K562 (cell line): Measurements from ENCODE around the gene CCN5. TPM values are rescaled to one million over a fixed set of nuclear protein-coding genes. Genes with fewer than 3 reads are reported as not detected.

Experiments
- ATAC-seq: fragments of 200-7000 bp; cut with Tn5 transposase; 3 replicates; pipeline ENCODE4 v1.9.1; 2020; ENCODE audit warnings: moderate library complexity
- BruUV-seq: library from RNA; stranded (reverse); fragments of 400-500 nt; replicated peaks from 2 replicates; lab custom pipeline; 2021; lab: Mats Ljungman, UMichigan
- CTCF ChIA-PET: fragments of 300-600 bp; formaldehyde crosslinking; extraction: SDS; loops from one replicate; lab custom pipeline; 2021; ENCODE audit warnings: low intra/inter-chr PET ratio; lab: Yijun Ruan, JAX
- POLR2A ChIA-PET: fragments of 300-600, 350-650 bp; sonication (Branson Sonifier 250); formaldehyde crosslinking; extraction: SDS; loops from one replicate; lab custom pipeline; 2021; ENCODE audit warnings: antibody characterized with exemption, inconsistent platforms; lab: Yijun Ruan, JAX
- DNase-seq, 4 experiments: peaks; one replicate each; pipeline versions ENCODE4 v3.0.0 to v3.0.0-alpha.2; 2011 to 2018; ENCODE audit warnings: low spot score in 3 of 4, mixed read lengths in 3 of 4; ENCODE audit errors: extremely low read depth in 1 of 4
- FAIRE-seq: peaks from 2 replicates; lab custom pipeline; 2011; peaks lifted over from hg19 to GRCh38; lab: Jason Lieb, UNC
- H2AFZ ChIP-seq: 2 replicates; pipeline ENCODE4 v1.6.0; 2011; ENCODE audit warnings: low read depth, low read length, control low read depth, inconsistent platforms
- H3K27ac ChIP-seq: fragments of 200-600 bp; 3 replicates; pipeline ENCODE4 v1.8.0; 2011; ENCODE audit warnings: low read depth, mild to moderate bottlenecking, control low read depth, inconsistent platforms, low read length, moderate library complexity, mixed read lengths; ENCODE audit errors: extremely low read depth
- H3K27me3 ChIP-seq, 2 experiments: fragments of 300-600 bp in 1 of 2; 2 replicates in 1 of 2; 3 replicates in 1 of 2; pipeline versions ENCODE4 v1.6.0 to v1.8.0; 2011; ENCODE audit warnings: inconsistent platforms in 2 of 2, low read length in 2 of 2, mild to moderate bottlenecking in 1 of 2, mixed read lengths in 1 of 2, moderate library complexity in 1 of 2; ENCODE audit not compliant: control insufficient read depth in 2 of 2, insufficient read depth in 2 of 2
- H3K36me3 ChIP-seq: fragments of 300-600 bp; 3 replicates; pipeline ENCODE4 v1.8.0; 2011; ENCODE audit warnings: mild to moderate bottlenecking, low read length, inconsistent platforms; ENCODE audit not compliant: control insufficient read depth, insufficient read depth
- H3K4me1 ChIP-seq, 2 experiments: fragments of 200-600 bp in 1 of 2; replicated peaks in 1 of 2; 2 replicates in 1 of 2; 3 replicates in 1 of 2; pipeline versions ENCODE4 v1.5.1 to v1.8.0; 2011; ENCODE audit warnings: inconsistent platforms in 2 of 2, low read length in 2 of 2, mild to moderate bottlenecking in 1 of 2, mixed read lengths in 1 of 2, moderate library complexity in 1 of 2; ENCODE audit not compliant: control insufficient read depth in 2 of 2, insufficient read depth in 2 of 2
- H3K4me2 ChIP-seq: 2 replicates; pipeline ENCODE4 v1.6.1; 2011; ENCODE audit warnings: low read length, control low read depth, inconsistent platforms, mixed read lengths; ENCODE audit not compliant: insufficient read depth
- H3K4me3 ChIP-seq: fragments of 200-600 bp; sonication (generic), shearing (Covaris generic); 2 replicates; pipeline ENCODE4 v1.5.1; 2016; ENCODE audit warnings: control low read depth, inconsistent platforms
- H3K79me2 ChIP-seq: fragments of 200-600 bp; 3 replicates; pipeline ENCODE4 v1.8.0; 2011; ENCODE audit warnings: low read length, inconsistent platforms; ENCODE audit not compliant: control insufficient read depth, insufficient read depth
- H3K9ac ChIP-seq, 2 experiments: 2 replicates each; pipeline versions ENCODE4 v1.6.0 to v1.6.1; 2011; ENCODE audit warnings: low read depth in 2 of 2, low read length in 2 of 2, control low read depth in 1 of 2, inconsistent platforms in 1 of 2, mild to moderate bottlenecking in 1 of 2, mixed read lengths in 1 of 2; ENCODE audit not compliant: insufficient read depth in 1 of 2
- H3K9me1 ChIP-seq: one replicate; pipeline ENCODE4 v1.6.0; 2011; ENCODE audit warnings: inconsistent platforms, mild to moderate bottlenecking, low read length, moderate library complexity; ENCODE audit not compliant: control insufficient read depth, insufficient read depth
- H3K9me3 ChIP-seq: replicated peaks from 2 replicates; pipeline ENCODE4 v1.5.1; 2011; ENCODE audit warnings: low read depth, low read length, inconsistent platforms; ENCODE audit not compliant: control insufficient read depth, insufficient read depth
- H4K20me1 ChIP-seq: replicated peaks from 2 replicates; pipeline ENCODE4 v1.6.1; 2011; ENCODE audit warnings: low read length, inconsistent platforms, mixed read lengths; ENCODE audit not compliant: control insufficient read depth, insufficient read depth
- BRCA1 ChIP-seq, 2 experiments: fragments of 450-650 bp in 1 of 2; sonication (generic) in 1 of 2; formaldehyde crosslinking in 1 of 2; IDR thresholded peaks; 2 replicates each; pipeline versions ENCODE4 v1.5.0 to v1.6.1; 2017 to 2020; ENCODE audit warnings: mild to moderate bottlenecking in 1 of 2, missing genetic modification reagents in 1 of 2
- CBX8 ChIP-seq: fragments of 200-600 bp; sonication (generic); IDR thresholded peaks from 2 replicates; pipeline ENCODE4 v1.6.1; 2012; ENCODE audit warnings: borderline replicate concordance, mixed run types, low read depth, mild to moderate bottlenecking, moderate library complexity, mixed read lengths, low read length, control low read depth, inconsistent platforms; ENCODE audit not compliant: poor library complexity, severe bottlenecking; ENCODE audit errors: extremely low read depth
- CREB3 ChIP-seq: fragments of 450-650 bp; conservative IDR thresholded peaks from 2 replicates; pipeline ENCODE4 v1.6.1; 2016; ENCODE audit warnings: missing genetic modification characterization, low read depth, mild to moderate bottlenecking, missing compliant biosample characterization, moderate library complexity
- E2F5 ChIP-seq: sonication (generic); formaldehyde crosslinking; IDR thresholded peaks from 2 replicates; pipeline ENCODE4 v1.8.0; 2022; ENCODE audit warnings: mild to moderate bottlenecking, missing genetic modification reagents
- HDAC8 ChIP-seq: fragments of 450-650 bp; IDR thresholded peaks from 2 replicates; pipeline ENCODE4 v1.6.1; 2016; ENCODE audit warnings: mild to moderate bottlenecking, missing genetic modification characterization, moderate library complexity, missing compliant biosample characterization
- KDM4B ChIP-seq, 2 experiments: fragments of 450-650 bp in 1 of 2; sonication (generic) in 1 of 2; IDR thresholded peaks; 2 replicates each; pipeline ENCODE4 v1.6.1; 2016 to 2017; ENCODE audit warnings: borderline replicate concordance in 2 of 2, antibody characterized with exemption in 1 of 2, low read depth in 1 of 2, mild to moderate bottlenecking in 1 of 2
- SAFB2 ChIP-seq: fragments of 200-400 bp; formaldehyde crosslinking; IDR thresholded peaks from 2 replicates; pipeline ENCODE4 v1.6.1; 2018; ENCODE audit warnings: borderline replicate concordance, low read length, low read depth, moderate library complexity; ENCODE audit not compliant: severe bottlenecking
- SNAPC5 ChIP-seq: fragments of 250-450 bp; sonication (Bioruptor Pico); IDR thresholded peaks from 2 replicates; pipeline ENCODE4 v1.8.0; 2021; ENCODE audit warnings: moderate library complexity, mild to moderate bottlenecking, inconsistent platforms
- TSC22D4 ChIP-seq: fragments of 450-650 bp; IDR thresholded peaks from 2 replicates; pipeline ENCODE4 v1.6.1; 2016; ENCODE audit warnings: missing genetic modification characterization, missing biosample characterization, control low read depth
- U2AF1 ChIP-seq: fragments of 200-400 bp; formaldehyde crosslinking; optimal IDR thresholded peaks from 2 replicates; pipeline ENCODE3; 2017; ENCODE audit warnings: mild to moderate bottlenecking, low read depth, low read length, moderate library complexity
- ZEB2 ChIP-seq: fragments of 450-650 bp; IDR thresholded peaks from 2 replicates; pipeline ENCODE4 v1.6.1; 2016
- ZNF197 ChIP-seq: fragments of 200-800 bp; sonication (Bioruptor generic); IDR thresholded peaks from 2 replicates; pipeline ENCODE4 v1.6.1; 2016; ENCODE audit warnings: low read depth, missing genetic modification characterization, missing compliant biosample characterization
- ZNF445 ChIP-seq: fragments of 250-450 bp; sonication (Bioruptor Pico); IDR thresholded peaks from 2 replicates; pipeline ENCODE4 v1.4.0; 2020; ENCODE audit warnings: low read depth, mild to moderate bottlenecking, moderate library complexity
- WGBS: fragments of 100-300 bp; shearing (Covaris generic); methylation state at CpG from one replicate; pipeline ENCODE4 v1.1.6; 2016; ENCODE audit warnings: low coverage, mixed read lengths; ENCODE audit not compliant: insufficient coverage; ENCODE audit errors: missing lambda C conversion rate; 5-methylcytosine and 5-hydroxymethylcytosine counted together
- in situ Hi-C: fragments of 300-500 bp; cut with MboI; formaldehyde crosslinking; loops from 4 replicates; pipeline ENCODE4 v1.15.0; 2018; ENCODE audit warnings: inconsistent platforms, mixed read lengths
- intact Hi-C: fragments of 100-400 bp; cut with micrococcal nuclease; formaldehyde crosslinking; loops from 2 replicates; pipeline ENCODE4 v1.14.2; 2022
- polyA plus RNA-seq, 8 experiments: library from polyadenylated mRNA; depleted of rRNA in 4 of 8; stranded (reverse) in 5 of 8; unstranded in 3 of 8; fragments of >200 nt; fragmentation: Nextera tagmentation in 2 of 8; fragmentation: Illumina TruSeq in 1 of 8; extraction: Ambion mirVana in 2 of 8; extraction: Trizol in 1 of 8; gene quantifications; 2 replicates each; pipeline versions ENCODE4 v1.2.1 to v1.2.3, GENCODE V29; 2011 to 2014; ENCODE audit warnings: inconsistent platforms in 1 of 8, missing spikeins in 1 of 8
- total RNA-seq, 7 experiments: library from RNA; depleted of rRNA in 6 of 7; stranded (reverse); fragments of >200 nt in 6 of 7; fragmentation: Illumina TruSeq in 2 of 7; extraction: Trizol in 2 of 7; gene quantifications; 2 replicates each; pipeline versions ENCODE4 v1.2.1 to v1.2.3, GENCODE V29; 2011 to 2021; ENCODE audit warnings: low replicate concordance in 1 of 7
- TF ChIP-seq, protein P1 (sequence below): fragments of 450-650 bp; IDR thresholded peaks from 2 replicates; pipeline ENCODE4 v1.6.1; 2018; ENCODE audit not compliant: partially characterized antibody
- TF ChIP-seq, protein P2 (sequence below): fragments of 450-650 bp; formaldehyde crosslinking; IDR thresholded peaks from 2 replicates; pipeline ENCODE4 v1.4.0; 2020; ENCODE audit warnings: mild to moderate bottlenecking, moderate library complexity

The CCN5 gene
- total and polyA plus RNA-seq, 9 of the 15 experiments (the other 6 are each of a cell fraction or from before 2014, with no cell fraction given): not detected

- Histone ChIP-seq H3K9ac (no peak overlapping the region), H3K36me3 (no peaks in the 10 kb centered on the region), H3K9me1 (no peaks in the 10 kb centered on the region), H3K27ac (no peak overlapping the region), H3K79me2 (no peaks in the 10 kb centered on the region), H2AFZ (peak overlapping the region; percentile 95), H3K4me3 (no peak overlapping the region), H3K4me2 (peak overlapping the region; percentile 72), H3K9me3 (no peaks in the 10 kb centered on the region; the same call in 1 of the 2 replicates), H4K20me1 (no peaks in the 10 kb centered on the region), H3K27me3 (peaks cover 5 to 11% of the 10 kb centered on the region in 2 experiments; a peak in 4 of 5 replicates), H3K4me1 (no peaks in the 10 kb centered on the region; a peak in 1 of 5 replicates)
- CTCF ChIA-PET: interaction anchor here (6.8 kb wide), 1 partner anchor 50 kb away, joined by 58 read pairs; no protein-coding TSS in a partner anchor
- no peak for FAIRE-seq
- intact Hi-C loops: no loop called here
- ATAC-seq: no peak
- POLR2A ChIA-PET: no interaction called here
- in situ Hi-C loops: no loop called here
- WGBS: 43% methylated on average over 4 of the region's 4 CpGs
- no TSS peak for BruUV-seq
- no peak for DNase-seq
- TF ChIP-seq CREB3 (peak; percentile 89), ZNF445 (CRISPR knock-in tag) (no peak), CBX8 (no peak), TSC22D4 (tag) (no peak), ZNF197 (no peak), KDM4B (IDR thresholded peaks at IDR 0.05; ENCODE audit: borderline replicate concordance in 2 of 2, low read depth in 1 of 2) (no peak), E2F5 (CRISPR knock-in tag) (no peak), HDAC8 (0 out of 2 replicates have a peak, but pooled peaks have one; percentile 60), BRCA1 (IDR thresholded peaks at IDR 0.05) (no peak), BRCA1 (CRISPR knock-in tag; IDR thresholded peaks at IDR 0.05) (no peak), U2AF1 (no peak), SNAPC5 (no peak), ZEB2 (no peak), SAFB2 (no peak)
- TF ChIP-seq, protein P1, sequence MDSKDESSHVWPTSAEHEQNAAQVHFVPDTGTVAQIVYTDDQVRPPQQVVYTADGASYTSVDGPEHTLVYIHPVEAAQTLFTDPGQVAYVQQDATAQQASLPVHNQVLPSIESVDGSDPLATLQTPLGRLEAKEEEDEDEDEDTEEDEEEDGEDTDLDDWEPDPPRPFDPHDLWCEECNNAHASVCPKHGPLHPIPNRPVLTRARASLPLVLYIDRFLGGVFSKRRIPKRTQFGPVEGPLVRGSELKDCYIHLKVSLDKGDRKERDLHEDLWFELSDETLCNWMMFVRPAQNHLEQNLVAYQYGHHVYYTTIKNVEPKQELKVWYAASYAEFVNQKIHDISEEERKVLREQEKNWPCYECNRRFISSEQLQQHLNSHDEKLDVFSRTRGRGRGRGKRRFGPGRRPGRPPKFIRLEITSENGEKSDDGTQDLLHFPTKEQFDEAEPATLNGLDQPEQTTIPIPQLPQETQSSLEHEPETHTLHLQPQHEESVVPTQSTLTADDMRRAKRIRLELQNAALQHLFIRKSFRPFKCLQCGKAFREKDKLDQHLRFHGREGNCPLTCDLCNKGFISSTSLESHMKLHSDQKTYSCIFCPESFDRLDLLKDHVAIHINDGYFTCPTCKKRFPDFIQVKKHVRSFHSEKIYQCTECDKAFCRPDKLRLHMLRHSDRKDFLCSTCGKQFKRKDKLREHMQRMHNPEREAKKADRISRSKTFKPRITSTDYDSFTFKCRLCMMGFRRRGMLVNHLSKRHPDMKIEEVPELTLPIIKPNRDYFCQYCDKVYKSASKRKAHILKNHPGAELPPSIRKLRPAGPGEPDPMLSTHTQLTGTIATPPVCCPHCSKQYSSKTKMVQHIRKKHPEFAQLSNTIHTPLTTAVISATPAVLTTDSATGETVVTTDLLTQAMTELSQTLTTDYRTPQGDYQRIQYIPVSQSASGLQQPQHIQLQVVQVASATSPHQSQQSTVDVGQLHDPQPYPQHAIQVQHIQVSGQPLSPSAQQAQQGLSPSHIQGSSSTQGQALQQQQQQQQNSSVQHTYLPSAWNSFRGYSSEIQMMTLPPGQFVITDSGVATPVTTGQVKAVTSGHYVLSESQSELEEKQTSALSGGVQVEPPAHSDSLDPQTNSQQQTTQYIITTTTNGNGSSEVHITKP: no peak
- TF ChIP-seq, protein P2, sequence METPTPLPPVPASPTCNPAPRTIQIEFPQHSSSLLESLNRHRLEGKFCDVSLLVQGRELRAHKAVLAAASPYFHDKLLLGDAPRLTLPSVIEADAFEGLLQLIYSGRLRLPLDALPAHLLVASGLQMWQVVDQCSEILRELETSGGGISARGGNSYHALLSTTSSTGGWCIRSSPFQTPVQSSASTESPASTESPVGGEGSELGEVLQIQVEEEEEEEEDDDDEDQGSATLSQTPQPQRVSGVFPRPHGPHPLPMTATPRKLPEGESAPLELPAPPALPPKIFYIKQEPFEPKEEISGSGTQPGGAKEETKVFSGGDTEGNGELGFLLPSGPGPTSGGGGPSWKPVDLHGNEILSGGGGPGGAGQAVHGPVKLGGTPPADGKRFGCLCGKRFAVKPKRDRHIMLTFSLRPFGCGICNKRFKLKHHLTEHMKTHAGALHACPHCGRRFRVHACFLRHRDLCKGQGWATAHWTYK (CRISPR knock-in tag): no peak
Measured at GRCh38 chr20:44735816-44736169, 20.6 kb downstream of the CCN5 start.
